Measurements from ENCODE around the gene UPK1B.
"Not testable (repeated sequence)": the region's sequence is repeated elsewhere in the genome, so short reads cannot be mapped to it uniquely, and the experiment has no call there.

The UPK1B gene

DNA sequence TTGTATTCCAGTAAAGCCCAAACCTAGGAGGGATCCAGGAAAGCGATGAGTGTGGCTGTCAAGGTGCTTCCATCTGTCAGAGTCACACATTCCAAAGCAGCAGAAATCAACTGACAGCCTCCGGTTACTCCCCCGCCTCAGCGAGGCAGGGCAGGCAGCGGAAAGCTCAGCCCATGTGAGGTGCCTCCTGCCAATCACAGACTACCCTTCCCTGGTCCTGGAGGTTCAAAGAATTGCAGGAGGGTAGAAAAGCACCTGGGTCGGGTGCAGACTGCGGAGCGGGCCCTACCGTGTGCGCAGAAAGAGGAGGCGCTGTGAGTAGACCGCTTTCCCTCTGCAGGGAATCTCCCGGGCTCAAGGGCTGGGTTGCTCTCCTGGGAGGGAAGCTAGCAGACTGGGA lies at the start of gene UPK1B:
Gene UPK1B, plus strand, starts transcription at position 274 of the 400 bp plus-strand sequence. CDS start 13,144 bp downstream, outside the sequence.
- DNase-seq, result no peak

DNA sequence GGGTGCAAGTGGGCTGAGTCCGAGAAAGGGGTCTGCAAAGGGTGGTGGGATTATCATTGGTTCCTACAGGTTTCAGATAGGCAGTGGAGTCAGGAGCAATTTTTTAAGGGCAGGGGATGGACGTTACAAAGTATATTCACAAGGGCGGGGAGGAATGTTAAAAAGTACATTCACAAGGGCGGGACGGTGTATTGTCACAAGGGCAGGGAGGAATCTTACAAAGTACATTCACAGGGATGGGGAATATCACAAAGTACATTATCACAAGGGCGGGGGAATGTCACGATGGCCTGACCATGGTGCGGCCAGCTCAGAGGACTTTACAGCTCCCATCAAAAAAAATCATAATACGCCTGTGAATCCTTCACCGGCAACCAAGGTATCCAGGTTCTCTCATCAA lies 48.1 kb upstream of the UPK1B start:
- DNase-seq, result no peak

DNA sequence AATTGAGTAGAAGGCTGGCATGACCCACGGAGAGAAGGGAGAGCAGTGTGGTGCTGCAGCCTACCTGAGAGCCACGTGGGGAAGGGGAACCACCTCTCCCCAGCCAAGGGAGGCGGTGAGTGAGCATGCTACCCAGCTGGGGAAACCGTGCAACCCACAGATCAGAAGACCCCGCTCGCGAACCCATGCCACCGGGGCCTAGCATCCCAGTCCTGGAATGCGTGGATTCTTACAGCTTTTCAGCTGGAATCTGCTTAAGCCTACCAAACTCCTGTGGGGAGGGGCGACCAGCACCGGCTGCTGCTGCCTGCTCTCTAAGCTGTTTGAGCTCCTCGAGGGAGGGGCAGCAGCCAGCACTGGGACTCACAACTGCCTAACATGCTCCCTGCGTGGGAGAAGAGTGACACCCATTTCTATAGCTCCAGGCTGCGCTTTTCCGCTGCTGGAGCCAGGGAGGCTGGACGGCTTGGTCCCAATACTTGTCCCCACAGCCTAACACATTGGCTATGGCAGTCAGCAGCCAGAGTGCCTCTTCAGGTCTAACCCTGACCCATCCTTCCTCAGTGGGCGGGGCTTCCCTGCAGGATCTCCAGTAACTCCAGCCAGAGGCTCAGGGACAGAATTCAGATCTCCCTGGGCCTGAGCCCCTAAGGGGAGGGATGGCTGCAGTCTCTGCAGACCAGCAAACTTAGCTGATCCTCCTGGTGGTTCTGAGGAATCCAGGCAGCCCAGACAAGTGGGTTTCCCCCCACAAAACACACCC lies 47.5 kb upstream of the UPK1B start:
- DNase-seq, result no peak

DNA sequence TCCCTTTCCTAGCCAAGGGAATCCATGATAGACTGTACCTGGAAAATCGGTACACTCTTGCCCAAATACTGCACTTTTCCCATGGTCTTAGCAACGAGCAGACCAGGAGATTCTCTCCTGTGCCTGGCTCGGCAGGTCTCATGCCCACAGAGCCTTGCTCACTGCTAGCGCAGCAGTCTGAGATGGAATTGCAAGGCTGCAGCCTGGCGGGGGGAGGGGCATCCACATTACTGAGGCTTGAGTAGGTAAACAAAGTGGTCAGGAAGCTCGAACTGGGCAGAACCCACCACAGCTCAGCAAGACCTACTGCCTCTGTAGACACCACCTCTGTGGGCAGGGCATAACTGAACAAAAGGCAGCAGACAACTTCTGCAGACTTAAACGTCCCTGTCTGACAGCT lies 43.1 kb upstream of the UPK1B start:
- not testable (repeated sequence) for DNase-seq

DNA sequence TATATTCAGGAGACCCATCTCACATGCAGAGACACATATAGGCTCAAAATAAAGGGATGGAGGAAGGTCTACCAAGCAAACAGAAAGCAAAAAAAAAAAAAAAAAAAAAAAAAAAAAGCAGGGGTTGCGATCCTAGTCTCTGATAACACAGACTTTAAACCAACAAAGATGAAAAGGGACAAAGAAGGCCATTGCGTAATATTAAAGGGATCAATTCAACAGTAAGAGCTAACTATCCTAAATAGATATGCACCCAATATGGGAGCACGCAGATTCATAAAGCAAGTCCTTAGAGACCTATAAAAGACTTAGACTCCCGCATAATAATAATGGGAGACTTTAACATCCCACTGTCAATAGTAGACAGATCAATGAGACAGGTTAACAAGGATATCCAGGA lies 41.1 kb upstream of the UPK1B start:
- not testable (repeated sequence) for DNase-seq

DNA sequence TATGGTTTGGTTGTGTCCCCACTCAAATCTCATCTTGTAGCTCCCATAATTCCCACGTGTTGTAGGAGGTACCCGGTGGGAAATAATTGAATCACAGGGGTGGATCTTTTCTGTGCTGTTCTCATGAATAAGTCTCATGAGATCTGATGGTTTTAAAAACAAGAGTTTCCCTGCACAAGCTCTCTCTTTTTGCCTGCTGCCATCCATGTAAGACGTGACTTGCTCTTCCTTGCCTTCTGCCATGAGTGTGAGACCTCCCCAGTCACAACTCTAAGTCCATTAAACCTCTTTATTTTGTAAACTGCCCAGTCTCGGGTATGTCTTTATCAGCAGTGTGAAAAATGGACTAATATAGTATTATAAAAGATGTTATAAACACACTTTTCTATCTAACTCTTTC lies 34.0 kb upstream of the UPK1B start:
- DNase-seq, result not testable (repeated sequence)

DNA sequence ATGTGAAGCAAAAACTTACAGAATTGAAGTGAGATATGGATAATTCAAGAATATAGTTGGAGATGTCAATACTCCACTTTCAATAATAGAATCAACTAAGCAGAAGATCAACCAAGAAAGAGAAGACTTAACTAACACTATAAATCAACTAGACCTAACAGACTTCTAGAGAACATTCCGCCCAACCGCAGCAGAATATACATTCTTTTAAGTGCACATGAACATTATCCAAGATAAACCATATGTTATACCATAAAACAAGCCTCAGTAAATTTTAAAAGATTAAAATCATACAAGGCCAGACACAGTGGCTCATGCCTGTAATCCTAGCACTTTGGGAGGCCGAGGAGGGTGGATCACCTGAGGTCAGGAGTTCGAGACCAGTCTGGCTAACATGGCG lies 32.9 kb upstream of the UPK1B start:
- DNase-seq, result no peak

DNA sequence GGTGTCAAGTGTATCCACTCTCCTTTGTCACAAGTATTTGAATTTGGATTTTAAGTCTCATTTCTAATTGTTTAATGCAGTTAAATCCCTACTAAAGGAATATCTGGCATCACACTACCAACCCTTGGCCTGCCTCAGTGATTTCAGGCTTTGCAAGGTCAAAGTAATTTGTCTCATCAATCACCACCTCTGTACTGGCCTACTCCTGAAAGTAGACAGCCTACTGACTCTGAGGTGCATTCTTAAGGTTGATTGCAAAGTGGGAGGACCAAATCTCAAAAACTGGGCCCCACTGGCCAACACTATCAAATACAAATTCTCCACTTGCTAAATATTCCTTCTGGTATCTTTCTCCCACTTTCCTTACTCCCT lies 28.3 kb upstream of the UPK1B start:
- no peak for DNase-seq

DNA sequence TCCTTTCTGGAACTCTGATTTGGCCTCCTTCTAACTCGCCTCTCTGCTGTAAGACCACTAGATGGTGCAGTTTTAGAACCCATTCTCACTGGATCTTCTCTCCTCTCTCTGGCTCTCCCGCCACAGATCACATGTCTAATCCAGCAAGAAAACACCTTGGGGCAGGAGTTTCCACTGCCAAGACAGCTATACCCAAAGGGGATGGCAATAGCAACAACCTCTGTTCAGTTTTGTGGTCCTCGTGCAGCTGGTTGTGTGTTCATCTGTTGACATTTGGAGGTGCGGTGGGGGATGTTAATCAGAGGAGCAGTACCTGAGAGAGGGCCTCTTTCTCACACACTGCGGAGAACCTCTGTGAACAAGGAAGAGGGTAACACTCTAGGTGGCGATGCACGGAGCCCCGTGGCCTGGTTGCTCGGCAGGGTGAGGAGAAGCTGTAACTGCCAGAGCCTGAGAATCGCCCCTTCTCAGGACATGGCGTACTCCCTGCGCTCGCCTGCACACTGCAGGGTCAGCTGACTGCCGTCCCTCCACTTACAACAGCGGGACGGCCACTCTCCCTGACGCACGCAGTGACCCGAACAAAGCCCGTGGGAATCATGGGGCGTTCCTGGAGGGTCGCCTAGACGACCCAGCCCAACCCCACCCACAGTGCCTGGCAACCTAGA lies 27.8 kb upstream of the UPK1B start, which contains the start of gene TEX55:
Gene TEX55, plus strand, starts transcription at position 666 of the 668 bp plus-strand sequence. CDS start 25 bp downstream, outside the sequence.
- DNase-seq, result peak; percentile 10

DNA sequence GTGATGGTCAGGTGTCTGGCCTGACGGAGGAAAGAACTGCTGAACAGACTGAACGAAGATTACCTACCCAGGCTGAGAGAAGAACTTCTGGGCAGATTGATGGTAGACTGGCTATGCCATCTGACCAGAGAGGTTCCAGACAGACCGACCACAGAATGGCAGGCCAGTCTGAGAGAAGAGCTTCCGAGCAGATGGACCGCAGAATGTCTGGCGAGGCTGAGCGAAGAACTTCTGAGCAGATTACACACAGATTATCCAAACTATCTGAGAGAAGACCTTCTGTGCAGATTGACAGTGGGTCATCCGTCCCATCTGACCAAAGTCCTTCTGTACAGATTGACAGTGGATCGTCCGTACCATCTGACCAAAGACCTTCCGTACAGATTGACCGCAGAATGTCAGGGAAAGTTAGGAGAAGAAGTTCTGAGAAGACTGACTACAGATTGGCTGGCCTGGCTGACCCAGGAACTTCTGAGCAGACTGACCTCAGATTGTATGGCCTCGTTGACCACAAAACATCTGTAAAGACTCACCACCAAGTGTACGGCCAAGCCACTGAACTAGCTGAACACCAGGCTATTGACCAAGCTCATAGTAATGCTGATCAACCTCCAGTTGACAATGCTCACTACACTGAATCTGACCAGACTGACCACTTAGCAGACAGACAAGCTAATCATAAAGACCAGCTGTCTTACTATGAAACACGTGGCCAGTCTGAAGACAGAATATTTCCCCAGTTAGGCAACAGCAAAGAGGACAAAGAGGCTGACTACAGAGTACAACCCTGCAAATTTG lies 26.6 kb upstream of the UPK1B start:
- DNase-seq, result no peak

DNA sequence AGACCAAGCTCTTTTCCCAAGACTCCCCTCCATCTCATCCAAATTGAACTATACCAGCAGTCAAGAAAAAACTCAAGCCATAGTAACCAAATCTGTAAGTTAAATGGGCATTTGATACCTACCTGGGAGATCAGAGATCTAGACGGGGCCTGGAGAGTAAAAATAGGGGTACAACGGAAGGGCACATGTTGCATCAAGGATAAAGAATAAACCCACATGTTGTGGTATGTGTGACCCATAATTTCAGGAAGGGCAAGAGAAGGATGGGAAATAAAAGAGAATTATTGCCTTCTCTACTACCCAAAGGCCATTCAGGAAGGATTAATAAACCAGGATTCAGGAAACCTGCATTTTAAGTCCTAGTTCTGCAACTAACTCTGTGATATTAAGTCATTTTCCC lies 25.9 kb upstream of the UPK1B start:
- no peak for DNase-seq

DNA sequence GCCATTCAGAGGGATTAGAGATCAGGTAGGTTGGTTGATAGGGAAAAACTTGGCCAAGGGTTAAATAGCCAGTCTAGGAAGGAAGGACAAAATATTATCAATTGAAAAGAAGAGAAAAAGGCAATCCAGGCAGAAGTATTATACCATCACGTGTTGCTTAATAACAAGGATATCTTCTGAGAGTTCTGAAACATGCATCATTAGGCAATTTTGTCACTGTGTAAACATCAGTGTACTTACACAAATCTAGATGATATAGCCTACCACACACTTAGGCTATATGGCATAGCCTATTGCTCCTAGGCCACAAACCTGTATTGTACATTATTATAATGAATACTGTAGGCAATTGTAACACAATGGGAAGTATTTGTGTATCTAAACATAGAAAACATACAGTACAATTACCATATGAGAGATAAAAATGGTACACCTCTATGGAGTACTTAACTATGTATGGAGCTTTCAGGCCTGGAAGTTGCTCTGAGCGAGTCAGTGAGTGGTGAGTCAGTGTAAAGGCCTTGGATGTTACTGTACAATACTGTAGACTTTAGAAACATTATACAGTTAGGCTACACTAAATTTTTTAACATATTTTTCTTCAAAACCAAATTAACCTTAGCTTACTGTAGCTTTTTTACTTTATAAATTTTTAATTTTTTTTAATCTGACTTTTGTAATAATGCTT lies 24.8 kb upstream of the UPK1B start:
- DNase-seq, result no peak

DNA sequence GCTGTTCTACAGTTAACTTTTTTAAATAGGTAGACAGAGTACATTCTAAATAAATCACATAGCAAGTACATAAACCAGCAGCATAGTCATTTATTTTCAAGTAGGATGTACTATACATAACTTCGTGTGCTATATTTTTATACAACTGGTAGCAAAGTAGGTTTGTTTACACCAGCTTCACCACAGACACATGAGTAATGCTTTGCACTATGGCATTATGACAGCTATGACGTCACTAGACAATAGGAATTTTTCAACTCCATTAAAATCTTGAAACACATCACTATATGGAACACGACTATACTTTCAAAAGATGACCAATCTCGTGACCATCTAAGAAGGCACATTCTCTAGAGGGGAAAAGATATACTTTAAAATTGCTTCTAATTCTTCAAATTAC lies 23.9 kb upstream of the UPK1B start:
- DNase-seq, result no peak

DNA sequence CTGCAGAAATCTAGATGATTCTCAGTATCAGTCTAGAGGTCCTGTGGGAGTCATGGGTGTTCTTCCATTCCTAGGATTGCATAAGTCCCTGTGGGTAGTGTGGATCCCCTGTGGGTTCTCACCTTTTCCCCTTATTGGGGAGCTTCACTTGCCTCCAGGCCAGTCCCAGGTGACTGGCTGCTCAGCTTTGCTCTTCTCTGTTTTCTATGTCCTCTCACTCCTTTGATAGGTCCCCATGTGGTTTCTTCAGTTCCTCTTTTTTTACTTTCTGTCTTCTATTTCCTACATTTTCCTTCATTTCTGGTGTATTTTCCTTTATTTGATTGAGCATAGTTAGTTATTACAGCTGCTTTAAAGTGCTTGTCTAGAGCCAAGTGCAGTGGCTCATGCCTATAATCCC lies 16.5 kb upstream of the UPK1B start:
- DNase-seq, result no peak

DNA sequence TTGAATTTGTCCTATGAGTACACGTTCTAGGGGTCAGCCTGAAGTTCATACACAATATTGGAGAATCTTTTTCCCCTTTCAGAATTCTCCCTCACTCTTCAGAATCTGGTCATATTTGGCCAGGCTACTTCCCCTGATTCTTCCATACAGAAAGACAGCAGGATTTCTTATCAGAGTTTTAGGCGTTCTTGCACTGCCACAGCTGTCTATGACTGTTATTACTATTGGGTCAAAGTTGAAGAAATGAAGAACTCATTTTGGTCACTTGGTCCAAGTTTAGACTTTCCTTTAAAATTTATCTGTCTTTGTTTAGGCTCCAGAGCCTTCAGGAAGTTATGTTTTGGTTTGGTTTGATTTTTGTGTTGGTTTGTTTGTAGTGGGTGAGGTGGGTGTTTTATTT lies 15.4 kb upstream of the UPK1B start:
- DNase-seq, result no peak

DNA sequence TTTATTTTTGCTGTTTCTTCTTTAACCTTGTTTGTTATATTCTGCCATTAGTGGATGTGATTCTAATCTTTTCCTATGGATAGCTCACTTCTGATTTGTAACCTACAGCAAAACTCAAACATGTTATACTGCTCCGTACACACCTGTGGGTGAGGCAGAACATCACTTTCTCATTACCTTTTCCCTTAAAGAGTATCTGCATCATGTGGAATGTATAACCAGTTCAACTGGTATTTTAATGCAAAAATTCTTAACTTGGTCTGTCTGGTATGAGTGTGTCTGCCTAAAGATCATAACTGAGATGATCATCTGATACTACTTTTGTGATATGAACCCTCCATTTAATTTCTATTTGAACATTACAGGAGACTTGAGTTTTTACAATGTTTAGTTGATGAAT lies 13.0 kb upstream of the UPK1B start:
- DNase-seq, result no peak

DNA sequence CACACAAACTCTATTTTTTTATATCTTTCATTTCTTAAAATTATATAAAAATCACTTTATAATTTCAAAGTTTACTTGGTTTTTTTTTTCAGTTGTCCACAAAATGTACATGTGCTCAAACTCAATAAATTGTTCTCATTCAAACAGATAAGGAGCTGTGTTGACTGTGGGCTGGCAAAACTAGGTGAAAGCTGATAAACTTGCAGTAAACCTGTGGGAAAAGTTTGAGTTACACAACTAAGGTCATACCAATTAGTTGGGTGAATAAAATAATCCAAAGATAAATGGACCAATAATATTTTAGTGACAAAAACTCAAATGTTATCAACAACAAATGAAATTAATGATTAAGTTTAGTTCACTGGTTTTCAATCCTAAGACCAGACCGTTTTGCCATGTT lies 12.6 kb upstream of the UPK1B start:
- DNase-seq, result no peak

DNA sequence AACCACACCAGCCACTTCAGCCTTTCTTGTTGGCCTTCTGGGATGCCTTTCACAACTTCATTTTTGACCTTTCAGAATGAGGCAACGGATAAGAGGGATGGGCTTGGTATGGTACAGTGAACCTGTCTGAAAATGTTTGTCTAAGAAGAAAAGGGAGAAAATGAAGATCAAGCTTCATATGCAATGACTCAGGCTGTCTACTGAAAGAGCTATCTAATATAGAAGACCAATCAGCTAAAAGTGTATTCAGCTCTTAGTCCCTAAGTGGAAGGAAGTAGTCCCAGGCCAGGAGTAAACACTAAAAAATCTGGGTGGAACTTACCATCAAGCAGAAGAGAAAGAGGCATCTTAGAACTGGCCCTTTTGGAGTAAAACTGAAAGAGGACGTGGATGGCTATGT lies 12.2 kb upstream of the UPK1B start:
- DNase-seq, result no peak

DNA sequence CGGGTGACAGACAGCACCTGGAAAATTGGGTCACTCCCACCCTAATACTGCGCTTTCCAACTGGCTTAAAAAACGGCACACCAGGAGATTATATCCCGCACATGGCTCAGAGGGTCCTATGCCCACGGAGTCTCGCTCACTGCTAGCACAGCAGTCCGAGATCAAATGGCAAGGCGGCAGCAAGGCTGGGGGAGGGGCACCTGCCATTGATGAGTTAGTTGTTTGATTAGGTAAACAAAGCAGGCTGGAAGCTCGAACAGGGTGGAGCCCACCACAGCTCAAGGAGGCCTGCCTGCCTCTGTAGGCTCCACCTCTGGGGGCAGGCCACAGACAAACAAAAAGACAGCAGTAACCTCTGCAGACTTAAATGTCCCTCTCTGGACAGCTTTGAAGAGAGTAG lies 8.7 kb upstream of the UPK1B start:
- DNase-seq, result not testable (repeated sequence)

DNA sequence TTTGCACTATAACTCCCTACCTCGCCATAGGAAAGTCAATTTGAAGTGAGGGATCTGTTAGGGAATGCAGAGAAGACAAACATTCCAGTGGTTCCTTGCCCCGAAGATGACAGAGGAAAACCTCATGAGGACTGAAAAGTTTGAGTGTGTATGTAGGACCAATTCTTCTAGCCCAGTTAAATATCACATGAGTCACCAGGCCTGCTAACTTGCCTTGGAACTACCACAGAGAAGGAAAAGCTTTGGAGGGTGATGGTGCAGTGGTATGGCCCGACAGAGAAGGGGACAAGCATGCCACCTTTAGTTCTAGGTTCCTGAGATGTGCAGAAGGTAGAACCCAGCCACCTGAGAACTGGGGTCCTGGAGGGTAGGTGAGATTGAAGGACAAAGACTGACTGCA lies 2.6 kb upstream of the UPK1B start:
- no peak for DNase-seq

DNA sequence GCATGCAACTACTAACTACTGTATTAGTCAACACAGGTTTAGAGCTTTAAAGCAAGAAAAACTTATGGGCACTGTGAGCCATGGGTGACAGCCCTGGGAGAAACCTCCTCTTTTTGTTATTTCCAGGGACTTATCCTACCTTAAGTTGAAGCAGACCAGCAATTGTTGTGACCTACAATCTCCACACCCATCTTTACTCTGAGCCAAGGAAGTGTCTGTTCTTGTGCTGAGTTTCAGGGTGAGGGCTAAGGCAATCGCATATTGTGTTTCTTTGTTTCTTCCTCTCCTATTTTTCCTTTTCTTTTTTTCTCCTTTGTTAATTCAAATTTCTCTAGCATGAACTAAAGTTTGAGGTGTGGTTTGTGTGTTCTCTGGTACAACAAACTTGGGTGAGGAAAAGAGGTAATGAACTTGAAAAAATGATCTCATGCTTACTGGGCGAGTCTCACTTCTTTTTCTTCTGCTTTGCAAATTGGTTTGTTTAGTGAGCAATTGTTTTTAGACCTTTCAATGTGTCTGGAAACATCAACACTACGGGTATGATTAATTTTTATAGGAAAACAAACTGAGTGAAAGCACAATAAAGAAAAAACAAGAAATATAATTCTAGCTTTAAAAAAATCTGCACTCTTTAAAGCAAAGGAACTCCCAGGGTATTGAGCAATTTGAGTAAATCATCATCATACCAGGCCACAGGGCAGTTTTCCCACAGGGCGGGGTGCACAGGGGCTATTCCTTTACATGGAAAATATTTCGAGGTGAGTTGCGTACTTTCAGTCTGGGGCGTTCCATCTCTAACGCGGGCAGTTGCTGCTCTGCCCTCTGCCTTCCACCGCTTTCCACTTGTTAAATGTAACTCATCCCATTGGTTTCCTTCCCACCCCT lies 2.7 kb downstream of the UPK1B start:
- DNase-seq, result no peak

DNA sequence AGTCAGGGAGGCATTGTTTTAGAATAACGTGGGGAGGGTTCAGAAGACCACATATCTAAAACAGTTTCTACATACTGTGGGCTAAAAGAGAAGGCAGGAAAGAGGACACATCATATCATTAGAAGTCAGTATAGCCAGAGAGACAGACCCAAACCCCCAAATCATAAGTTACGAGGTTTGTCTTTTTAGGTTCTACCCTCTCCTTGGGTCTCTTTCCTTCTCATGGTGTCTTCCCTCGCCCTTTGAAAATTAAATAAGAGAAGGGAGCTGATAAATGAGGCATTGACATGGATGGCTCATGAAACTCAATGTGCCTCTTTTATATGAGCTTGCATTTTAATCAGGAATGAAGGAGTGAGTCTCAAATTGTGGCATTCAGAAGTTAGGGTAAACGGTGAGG lies 3.4 kb downstream of the UPK1B start:
- no peak for DNase-seq
